DOHH2 (cell line): ENCODE results near the gene LRMDA.

Experiments
- EZH2phosphoT487 ChIP-seq: fragments of 200-600 bp; sonication (generic); IDR thresholded peaks from 2 replicates; pipeline ENCODE4 v1.6.1; 2017; ENCODE audit warnings: borderline replicate concordance, mild to moderate bottlenecking, antibody characterized with exemption, low read length, moderate library complexity, mixed read lengths
- TF ChIP-seq, protein P1 (sequence below): fragments of 200-600 bp; sonication (generic); IDR thresholded peaks from one replicate; pipeline ENCODE4 v1.5.1; 2014; ENCODE audit warnings: antibody characterized with exemption, mild to moderate bottlenecking, low read depth, low read length; ENCODE audit not compliant: poor library complexity, severe bottlenecking

DNA sequence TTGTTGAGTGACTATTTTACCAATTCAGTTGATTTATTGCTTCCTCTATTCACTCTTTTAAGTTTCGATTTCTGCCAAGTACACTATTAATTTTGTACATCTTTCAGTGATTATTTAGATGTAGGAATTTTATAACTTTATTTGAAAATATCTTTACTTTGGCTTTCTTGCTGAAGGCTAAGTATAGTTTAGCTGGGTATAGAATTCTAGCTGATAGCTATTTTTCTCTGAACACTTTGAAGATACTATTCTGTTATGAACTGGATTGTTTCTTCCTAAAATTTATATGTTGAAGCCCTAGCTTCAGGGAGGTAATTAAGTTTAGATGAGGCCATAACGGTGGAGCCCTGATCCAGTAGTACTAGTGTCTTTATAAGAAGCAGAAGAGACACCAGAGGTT, 141.1 kb downstream of the LRMDA start:
- TF ChIP-seq, protein P1, sequence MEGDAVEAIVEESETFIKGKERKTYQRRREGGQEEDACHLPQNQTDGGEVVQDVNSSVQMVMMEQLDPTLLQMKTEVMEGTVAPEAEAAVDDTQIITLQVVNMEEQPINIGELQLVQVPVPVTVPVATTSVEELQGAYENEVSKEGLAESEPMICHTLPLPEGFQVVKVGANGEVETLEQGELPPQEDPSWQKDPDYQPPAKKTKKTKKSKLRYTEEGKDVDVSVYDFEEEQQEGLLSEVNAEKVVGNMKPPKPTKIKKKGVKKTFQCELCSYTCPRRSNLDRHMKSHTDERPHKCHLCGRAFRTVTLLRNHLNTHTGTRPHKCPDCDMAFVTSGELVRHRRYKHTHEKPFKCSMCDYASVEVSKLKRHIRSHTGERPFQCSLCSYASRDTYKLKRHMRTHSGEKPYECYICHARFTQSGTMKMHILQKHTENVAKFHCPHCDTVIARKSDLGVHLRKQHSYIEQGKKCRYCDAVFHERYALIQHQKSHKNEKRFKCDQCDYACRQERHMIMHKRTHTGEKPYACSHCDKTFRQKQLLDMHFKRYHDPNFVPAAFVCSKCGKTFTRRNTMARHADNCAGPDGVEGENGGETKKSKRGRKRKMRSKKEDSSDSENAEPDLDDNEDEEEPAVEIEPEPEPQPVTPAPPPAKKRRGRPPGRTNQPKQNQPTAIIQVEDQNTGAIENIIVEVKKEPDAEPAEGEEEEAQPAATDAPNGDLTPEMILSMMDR = no peak
- TF ChIP-seq EZH2phosphoT487 = no peak
